GM12892 (cell line): ENCODE results near the gene TEC.

ENCODE experiments used
- POLR2A ChIP-seq: IDR thresholded peaks from 2 replicates; pipeline ENCODE4 v1.6.1; 2011; ENCODE audit warnings: low read depth, low read length, control low read depth
- POLR2AphosphoS5 ChIP-seq: IDR thresholded peaks from 2 replicates; pipeline ENCODE4 v1.6.1; 2011; ENCODE audit warnings: low read depth, low read length, control low read depth

DNA sequence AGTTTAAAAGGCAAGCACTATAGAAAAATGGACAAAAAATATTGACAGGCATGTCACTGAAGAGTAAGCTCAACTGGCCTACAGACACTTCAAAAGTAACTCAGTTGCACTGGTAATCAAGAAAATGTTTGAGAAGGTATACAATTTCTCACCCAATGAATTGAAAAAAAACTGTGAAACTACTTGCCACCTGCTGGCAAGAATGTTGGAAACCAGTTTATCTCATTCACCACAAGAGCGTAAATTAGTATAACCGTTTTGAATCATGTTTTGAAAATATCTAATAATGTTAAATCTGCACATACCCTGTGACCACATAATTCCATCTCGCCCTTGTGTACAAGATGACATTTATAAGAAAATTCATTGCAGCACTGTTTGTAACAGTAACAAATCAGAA, 167.3 kb downstream of the TEC start:
- TF ChIP-seq POLR2AphosphoS5: no peak
- no peak for TF ChIP-seq POLR2A
